Measurements from ENCODE around the gene TRAF3IP3. TPM values are rescaled to one million over a fixed set of nuclear protein-coding genes. Genes with fewer than 3 reads are reported as not detected.
A peak's percentile ranks its signal among the peaks of the same experiment; 100 is the strongest.

Gene TRAF3IP3
- polyA plus RNA-seq, 1 of the 3 experiments (the other 2 are of a cell fraction), result 0.31 TPM

DNA sequence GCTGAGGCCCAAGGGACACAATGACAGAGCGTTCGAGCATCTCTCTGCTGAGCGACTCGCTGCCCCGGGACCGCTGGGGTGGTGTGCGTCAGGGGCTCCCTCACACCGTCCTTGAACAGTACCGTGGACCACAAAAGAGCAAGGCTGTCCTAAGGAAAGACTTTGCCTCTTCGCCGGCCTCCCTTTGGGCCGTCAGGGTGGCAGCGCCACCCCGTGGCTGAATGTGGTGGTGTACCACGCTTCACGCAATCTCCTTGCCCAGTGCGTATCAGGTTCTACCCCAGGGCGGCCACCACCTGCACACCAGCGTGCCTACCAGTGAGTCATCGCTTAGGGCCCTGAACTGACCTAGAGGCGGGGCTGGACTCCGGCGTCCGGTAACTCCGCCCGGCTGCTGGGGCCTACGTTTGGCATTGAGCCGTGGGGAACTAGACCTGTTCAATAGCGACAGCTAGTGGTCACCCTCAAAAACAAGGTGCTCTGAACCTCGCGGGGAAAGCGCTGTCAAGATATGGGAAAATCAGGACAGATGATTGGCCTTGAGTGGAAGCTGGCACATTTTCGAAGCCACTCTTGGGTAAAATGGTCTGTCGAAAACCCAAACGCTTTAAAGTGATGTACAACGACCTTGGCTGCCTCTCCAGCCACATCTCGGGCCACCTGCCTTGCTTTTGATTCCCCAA is 8.1 kb upstream of the TRAF3IP3 start:
- Histone ChIP-seq H3K27me3 (ENCODE audit: insufficient read depth) (no peaks in the 10 kb centered on the region), H3K9me2 (no peaks in the 10 kb centered on the region), H3K4me2 (no peak overlapping the region), H3K4me1 (ENCODE audit: control insufficient read depth in 1 of 2, insufficient read depth in 2 of 2, low read depth in 1 of 2, low read length in 1 of 2) (peaks cover 13 to 25% of the 10 kb centered on the region in 2 experiments), H2AFZ (ENCODE audit: low read depth) (no peak overlapping the region), H3K9ac (no peak overlapping the region), H3K27ac (ENCODE audit: low read depth in 2 of 2, low read length in 1 of 2) (peak overlapping the region in 1 of 2 experiments; percentile 55; a peak in 1 of 4 replicates), H3K79me2 (ENCODE audit: insufficient read depth) (no peaks in the 10 kb centered on the region), H4K20me1 (ENCODE audit: insufficient read depth) (no peaks in the 10 kb centered on the region), H3K9me3 (no peaks in the 10 kb centered on the region), H3K36me3 (replicated peaks in 1 of 2; ENCODE audit: control insufficient read depth in 1 of 2, insufficient read depth in 2 of 2, low read length in 1 of 2) (no peaks in the 10 kb centered on the region), H3K4me3 (ENCODE audit: low read depth in 2 of 2, low read length in 1 of 2) (peak overlapping the region in 1 of 2 experiments; percentile 48; a peak in 1 of 4 replicates), H3F3A (replicated peaks; ENCODE audit: insufficient read depth) (peaks cover 14% of the 10 kb centered on the region)
- DNase-seq, result no peak
- TF ChIP-seq, protein P1, sequence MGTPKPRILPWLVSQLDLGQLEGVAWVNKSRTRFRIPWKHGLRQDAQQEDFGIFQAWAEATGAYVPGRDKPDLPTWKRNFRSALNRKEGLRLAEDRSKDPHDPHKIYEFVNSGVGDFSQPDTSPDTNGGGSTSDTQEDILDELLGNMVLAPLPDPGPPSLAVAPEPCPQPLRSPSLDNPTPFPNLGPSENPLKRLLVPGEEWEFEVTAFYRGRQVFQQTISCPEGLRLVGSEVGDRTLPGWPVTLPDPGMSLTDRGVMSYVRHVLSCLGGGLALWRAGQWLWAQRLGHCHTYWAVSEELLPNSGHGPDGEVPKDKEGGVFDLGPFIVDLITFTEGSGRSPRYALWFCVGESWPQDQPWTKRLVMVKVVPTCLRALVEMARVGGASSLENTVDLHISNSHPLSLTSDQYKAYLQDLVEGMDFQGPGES (IDR thresholded peaks at IDR 0.05; ENCODE audit: low read depth, low read length), result no peak
- no peak for TF ChIP-seq CHD2 (IDR thresholded peaks at IDR 0.05; ENCODE audit: low read length, partially characterized antibody)
- peak; percentile 39 for TF ChIP-seq CTCF (IDR thresholded peaks at IDR 0.05)
- TF ChIP-seq RAD21 (IDR thresholded peaks at IDR 0.05; ENCODE audit: low read length), result no peak
- TF ChIP-seq RFX5 (IDR thresholded peaks at IDR 0.05; ENCODE audit: low read length), result no peak
- no peak for TF ChIP-seq EZH2phosphoT487 (IDR thresholded peaks at IDR 0.05; ENCODE audit: borderline replicate concordance, low read depth)
- ChIA-PET CTCF (interaction anchor here (1.2 kb wide), 1 partner anchor 75 kb away, joined by 3 read pairs; no protein-coding TSS in a partner anchor), POLR2A (no interaction called here)
- WGBS (ENCODE audit: low lambda C conversion rate), result 79% methylated on average over 33 of the region's 37 CpGs

GRCh38 chr1:209748620-209749019 is 7.2 kb upstream of the TRAF3IP3 start:
- 85% methylated on average over 4 of the region's 4 CpGs for WGBS (ENCODE audit: low lambda C conversion rate)
- peaks cover 5% of the 10 kb centered on the region for H3F3A ChIP-seq (replicated peaks; ENCODE audit: insufficient read depth)
- POLR2A ChIA-PET, result no interaction called here

More at GRCh38 chr1:209748620-209749019, 7.2 kb upstream of the TRAF3IP3 start:
- CTCF ChIA-PET, result interaction anchor here (0.8 to 1.2 kb wide), 3 partner anchors 20 to 74 kb away, joined by 3 read pairs; no protein-coding TSS in a partner anchor
- H3K4me3 ChIP-seq (ENCODE audit: low read depth in 2 of 2, low read length in 1 of 2), result no peak overlapping the region
- H3K79me2 ChIP-seq (ENCODE audit: insufficient read depth), result no peaks in the 10 kb centered on the region
- TF ChIP-seq ZBTB33 (IDR thresholded peaks at IDR 0.05; ENCODE audit: borderline replicate concordance, low read depth) (no peak), GABPA (IDR thresholded peaks at IDR 0.05; ENCODE audit: low read depth) (no peak), MXI1 (IDR thresholded peaks at IDR 0.05; ENCODE audit: low read depth, low read length) (no peak), GATA2 (CRISPR knock-in tag; IDR thresholded peaks at IDR 0.05) (no peak), TCF12 (IDR thresholded peaks at IDR 0.05) (no peak)
- H3K9me2 ChIP-seq, result no peaks in the 10 kb centered on the region
- no peaks in the 10 kb centered on the region for H3K36me3 ChIP-seq (replicated peaks in 1 of 2; ENCODE audit: control insufficient read depth in 1 of 2, insufficient read depth in 2 of 2, low read length in 1 of 2)
- no peak overlapping the region for H3K9ac ChIP-seq
- H3K27me3 ChIP-seq (ENCODE audit: insufficient read depth), result no peaks in the 10 kb centered on the region
- H3K27ac ChIP-seq (ENCODE audit: low read depth in 2 of 2, low read length in 1 of 2), result no peak overlapping the region
- no peak overlapping the region for H2AFZ ChIP-seq (ENCODE audit: low read depth)
- peaks cover 9 to 16% of the 10 kb centered on the region in 2 experiments; a peak in 3 of 4 replicates for H3K4me1 ChIP-seq (ENCODE audit: control insufficient read depth in 1 of 2, insufficient read depth in 2 of 2, low read depth in 1 of 2, low read length in 1 of 2)
- DNase-seq, result no peak
- no peaks in the 10 kb centered on the region for H3K9me3 ChIP-seq
- no peak overlapping the region for H3K4me2 ChIP-seq
- H4K20me1 ChIP-seq (ENCODE audit: insufficient read depth), result no peaks in the 10 kb centered on the region

Measured in SK-N-SH (cell line).